DMS53 treated with DMSO at 0.1 percent for 48 hours (cell line): ENCODE results near the gene IL1RAPL1.
"Not testable (repeated sequence)": the region's sequence is repeated elsewhere in the genome, so short reads cannot be mapped to it uniquely, and the experiment has no call there.

ENCODE experiments used
- DNase-seq: peaks from one replicate; lab custom pipeline; 2025; ENCODE audit not compliant: unreplicated experiment; lab: John Stamatoyannopoulos, UW

IL1RAPL1 gene

DNA sequence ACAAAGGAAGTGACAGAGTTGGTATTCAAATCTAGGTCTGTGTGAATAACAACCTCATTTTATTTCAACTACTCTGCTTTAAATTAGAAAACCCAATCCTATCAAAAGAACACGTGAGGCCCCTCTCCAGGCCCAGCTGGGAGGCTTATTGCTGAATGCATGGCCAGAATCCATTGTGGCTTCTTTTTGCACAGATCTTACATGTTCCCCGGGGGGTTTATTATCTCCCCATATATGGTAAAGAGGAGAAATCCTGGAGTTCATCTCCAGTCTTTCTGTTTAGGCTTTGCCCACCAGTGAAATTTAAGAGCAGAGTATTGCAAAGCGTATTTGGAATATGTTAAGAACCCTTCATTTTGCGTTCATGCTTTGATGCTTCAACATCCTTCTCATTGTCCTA, 655.6 kb downstream of the IL1RAPL1 start:
- no peak for DNase-seq

DNA sequence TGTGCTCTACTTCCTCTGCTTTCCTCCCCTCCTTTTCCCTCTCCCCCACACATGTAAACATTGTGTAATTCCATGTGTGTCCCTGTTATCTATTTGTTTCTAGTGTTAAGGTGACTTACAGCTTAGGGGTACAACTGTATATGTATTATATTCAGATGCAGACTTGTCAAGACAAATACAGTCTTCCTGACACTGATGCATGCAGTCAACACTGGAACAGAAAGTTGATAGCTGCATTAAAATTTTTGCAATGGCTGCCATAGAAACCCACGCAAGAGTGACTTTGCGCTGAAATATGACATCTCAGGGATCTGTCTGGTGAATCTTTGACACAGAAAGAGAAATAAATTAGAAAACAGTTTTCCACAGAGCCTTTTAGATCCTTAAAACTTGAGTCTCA, 656.7 kb downstream of the IL1RAPL1 start:
- no peak for DNase-seq

DNA sequence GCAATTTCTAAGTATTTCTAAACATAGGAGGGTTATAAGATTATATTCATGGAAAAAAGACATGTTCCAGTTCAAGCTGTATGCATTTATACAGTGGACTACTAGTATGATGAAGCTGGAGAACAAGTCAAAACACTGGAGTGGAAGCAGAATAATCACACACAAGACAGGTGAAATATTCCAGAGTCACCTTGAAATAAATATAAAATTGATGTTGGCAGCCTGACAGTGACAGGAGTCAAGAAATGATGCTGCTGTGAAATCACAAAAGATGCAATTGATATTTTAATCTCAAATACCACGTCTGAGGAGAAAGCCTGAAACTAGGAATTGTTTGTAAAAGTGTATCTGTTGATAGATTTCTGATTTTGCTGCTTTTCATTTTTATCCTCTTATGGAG, 667.3 kb downstream of the IL1RAPL1 start:
- DNase-seq, result no peak

DNA sequence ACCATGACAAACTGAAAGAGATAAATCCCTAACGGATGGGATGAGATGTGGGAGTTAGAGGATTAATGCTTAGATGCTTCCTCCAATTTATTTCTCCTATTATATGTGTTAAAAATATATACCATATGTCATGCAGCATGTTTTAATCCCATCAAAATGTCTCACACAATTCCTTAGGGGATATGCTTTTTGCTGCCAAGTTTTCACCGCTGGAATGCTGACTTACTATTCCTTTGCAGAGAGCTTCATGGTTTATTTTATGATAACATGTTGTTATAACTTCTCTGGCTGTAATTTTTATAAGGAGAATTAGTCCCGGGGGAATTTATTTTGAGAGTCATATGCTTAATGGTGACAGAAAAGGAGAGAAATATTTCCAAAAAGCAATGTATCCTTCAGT, 670.3 kb downstream of the IL1RAPL1 start:
- no peak for DNase-seq

DNA sequence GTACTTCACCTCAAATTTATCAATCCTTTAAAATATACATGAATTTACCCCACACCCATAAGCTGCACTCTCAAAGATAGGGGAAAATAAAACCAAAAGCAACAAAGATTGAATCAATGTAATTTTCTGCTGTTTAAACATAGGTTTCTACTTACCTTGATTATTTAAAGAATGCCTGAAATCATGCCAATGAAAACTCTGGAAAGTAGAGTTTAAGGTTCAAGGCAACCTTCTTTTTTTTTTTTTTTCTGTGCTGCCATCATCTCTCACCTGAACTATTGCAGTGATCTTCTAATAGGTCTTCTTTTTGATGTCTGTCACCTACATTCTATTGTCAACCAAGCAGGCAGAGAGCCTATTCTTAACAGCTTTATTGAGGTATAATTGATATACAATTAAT, 682.1 kb downstream of the IL1RAPL1 start:
- DNase-seq, result no peak

DNA sequence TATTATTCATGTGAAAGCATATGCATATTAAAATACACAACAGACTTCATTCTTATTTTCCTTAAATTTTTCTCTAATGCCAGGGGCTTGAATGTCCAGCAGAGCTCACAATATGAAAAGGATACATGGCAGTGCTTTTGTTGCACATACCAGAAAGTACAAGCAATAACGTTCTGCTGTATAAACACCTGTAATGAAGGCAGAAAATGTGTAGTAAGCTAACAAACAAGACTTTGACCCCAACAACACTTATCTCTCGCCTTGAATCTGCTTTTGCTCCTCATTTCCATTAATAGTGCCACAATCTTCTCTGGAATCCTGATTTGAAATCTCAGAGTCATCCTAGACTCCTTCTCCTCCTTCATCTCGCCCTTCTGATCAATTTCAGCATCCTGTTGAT, 687.3 kb downstream of the IL1RAPL1 start:
- DNase-seq, result no peak

DNA sequence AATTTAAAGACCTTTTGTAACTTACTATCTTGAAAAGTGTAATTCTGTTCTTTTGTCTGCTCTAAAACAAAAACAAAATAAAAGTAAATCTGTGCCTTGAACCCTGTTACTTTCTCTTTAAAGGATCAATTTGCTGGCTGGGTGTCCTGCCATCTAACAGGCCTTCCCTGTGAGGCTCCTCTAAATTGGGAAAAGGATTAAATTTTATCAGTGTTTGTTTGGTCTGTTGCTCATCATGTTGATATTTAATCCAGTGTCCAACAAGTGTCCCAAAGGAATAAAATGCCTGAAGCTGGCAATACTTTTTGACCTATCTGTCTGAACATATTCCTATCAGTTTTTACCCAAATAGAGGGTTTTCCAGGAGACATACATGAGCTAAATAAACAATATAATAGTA, 688.7 kb downstream of the IL1RAPL1 start:
- no peak for DNase-seq

DNA sequence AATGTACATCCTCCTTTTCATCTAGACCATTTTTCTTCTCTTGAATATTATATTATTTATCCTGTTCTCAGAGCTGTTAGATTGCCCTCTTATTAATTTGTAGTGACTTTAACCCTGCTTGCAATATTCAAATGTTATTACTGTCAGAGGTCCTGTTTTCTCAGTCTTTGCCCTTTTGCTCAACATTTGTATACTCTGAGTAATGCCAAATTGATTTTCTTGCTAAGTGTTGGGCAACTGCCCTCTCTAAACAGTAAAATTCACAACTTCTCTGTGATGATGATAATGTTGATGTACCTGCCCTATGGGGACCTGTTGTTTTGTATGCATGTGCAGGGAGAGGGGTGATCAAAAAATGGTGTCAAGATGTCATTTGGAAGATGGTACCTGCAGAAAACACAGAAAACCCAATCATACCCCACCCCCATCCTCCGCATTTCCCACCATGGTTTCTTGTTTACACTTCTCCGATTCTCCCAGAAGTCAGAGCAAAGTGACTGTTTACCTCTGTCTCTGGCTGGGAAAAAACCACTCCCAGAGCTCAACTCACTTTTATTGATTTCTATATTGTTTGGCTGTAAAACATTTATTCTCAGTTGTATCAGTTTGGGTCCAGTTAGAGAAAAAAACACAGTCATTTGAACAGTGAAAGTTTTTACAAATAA, 694.0 kb downstream of the IL1RAPL1 start:
- no peak for DNase-seq

DNA sequence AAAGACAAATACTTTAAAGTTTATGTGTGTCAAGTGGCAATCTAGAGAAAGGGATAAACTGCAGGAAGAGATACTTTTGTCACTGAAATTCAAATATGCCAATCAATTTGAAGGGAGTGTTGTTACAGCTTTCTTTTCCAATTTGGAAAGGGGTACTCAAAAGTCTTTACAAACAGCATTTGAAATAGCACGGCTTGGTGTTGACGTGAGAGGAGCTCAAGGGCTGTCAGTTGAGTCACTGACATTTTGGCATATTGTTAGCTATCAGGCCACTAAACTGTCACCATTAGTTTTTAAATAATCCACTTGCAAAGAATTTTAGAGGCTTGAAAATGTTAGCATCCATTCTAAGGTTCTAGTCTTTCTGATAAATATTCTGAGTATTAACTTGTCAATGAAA, 698.4 kb downstream of the IL1RAPL1 start:
- DNase-seq, result no peak

DNA sequence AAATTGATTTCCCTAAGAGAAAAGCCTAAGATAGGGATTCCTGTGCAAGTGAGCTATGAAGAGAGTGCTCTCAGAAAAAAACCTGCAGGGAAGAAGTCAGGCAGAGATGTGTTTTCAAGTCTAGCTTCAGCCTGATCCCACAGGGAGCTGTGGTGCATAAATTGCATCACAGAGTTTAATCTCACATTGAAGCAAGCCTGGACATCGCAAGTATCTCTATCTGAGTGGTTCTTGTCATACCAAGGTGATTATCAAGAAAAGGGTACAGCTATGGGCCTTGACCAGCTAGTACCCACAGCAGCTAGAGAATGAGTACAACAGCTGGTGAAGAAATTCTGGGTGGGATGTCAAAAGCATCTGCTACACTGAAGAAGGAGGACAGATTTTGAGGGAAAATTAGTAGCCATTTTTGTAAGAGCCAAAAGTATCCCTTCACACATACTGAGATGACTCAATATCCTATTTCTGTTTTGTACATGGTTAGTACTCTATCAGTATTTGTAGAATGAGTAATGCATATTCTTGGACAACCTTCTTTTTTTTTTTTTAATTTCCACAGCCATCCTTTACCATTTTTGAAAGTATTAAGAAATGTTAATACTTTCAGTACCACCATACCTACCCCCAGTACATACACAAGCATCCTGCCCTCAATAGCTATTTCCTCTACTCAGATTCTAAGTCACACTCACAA, 708.9 kb downstream of the IL1RAPL1 start:
- no peak for DNase-seq

DNA sequence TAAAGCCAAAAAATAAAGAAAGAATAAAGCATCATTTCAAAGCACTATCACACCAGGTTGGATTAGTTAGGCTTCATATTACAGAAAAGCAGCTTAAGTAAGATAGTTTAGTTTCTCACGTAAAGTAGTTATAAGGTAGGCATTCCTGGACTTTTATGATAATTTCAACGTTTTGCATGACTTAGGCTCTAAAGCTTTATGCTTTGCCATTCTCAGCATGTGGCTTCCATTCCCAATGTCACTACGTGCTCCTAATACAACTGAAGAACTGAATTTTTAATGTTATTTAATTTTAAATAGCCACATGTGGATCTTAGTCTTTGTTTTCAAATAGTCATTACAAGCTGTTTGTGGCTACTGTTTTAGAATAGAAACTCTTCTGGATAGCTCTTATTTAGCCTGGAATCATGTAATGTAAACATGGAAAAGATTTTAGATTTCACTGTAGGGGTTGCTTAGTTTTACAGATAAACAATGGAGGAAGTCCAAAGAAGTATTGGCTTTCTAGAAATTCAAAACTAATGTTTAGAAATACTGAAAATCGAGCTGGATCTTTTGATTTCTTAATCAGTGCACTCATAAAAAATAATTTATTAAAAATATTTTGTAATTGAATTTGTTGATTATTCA, 710.0 kb downstream of the IL1RAPL1 start:
- DNase-seq, result no peak

DNA sequence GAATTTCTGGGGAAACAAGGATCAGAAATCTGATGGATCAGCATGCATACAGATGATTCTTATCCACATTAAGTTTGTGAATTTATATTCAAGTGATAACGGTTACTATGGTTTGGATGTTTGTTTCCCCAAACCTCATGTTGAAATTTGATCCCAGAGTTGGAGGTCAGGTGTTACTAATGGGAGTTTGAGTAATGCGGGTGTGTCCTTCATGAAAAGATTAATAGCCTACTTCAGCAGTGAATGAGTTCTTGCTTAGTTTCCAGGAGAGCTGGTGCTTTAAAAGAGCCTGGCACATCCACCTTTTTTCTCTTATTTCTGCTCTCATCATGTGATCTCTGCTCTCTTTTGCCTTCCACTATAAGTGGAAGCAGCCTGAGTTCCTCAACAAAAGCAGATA, 712.4 kb downstream of the IL1RAPL1 start:
- DNase-seq, result no peak

DNA sequence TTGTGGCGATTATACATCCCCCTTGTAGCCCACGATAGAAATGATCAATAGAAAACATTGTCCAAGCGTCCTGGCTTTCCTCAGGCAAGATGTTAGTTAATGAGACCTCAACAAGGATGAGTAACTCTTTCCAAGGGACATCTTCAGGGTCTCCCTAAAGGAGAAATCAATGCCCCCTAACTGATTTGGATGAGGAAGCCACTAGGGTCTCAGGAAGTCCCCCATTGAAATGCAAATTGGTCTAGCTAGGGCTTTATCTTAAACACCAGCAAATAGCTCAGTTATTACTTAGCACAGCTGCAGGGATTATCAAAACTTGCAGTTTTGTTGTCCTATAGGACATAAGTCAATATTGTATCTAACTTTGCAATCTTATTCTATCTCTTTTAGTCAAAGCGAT, 721.5 kb downstream of the IL1RAPL1 start:
- DNase-seq, result no peak

DNA sequence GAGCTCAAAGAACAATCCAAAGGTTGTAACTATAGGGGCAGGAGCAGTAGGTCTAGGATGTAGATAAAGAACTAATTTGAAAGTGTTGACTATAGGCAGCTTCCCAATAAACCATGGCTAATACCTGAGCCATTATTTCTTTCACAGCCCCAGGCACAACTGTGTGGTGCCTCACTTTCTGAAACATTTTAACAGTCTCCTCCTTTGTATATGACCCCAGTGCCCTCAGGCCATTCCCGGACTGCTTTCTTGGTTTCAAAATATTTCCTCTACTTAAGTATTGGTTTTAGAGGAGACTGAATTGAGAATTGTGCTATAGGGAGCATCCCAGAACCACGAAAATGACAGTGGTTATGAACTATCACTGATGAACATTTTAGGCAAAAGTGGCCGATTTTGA, 728.7 kb downstream of the IL1RAPL1 start:
- no peak for DNase-seq

DNA sequence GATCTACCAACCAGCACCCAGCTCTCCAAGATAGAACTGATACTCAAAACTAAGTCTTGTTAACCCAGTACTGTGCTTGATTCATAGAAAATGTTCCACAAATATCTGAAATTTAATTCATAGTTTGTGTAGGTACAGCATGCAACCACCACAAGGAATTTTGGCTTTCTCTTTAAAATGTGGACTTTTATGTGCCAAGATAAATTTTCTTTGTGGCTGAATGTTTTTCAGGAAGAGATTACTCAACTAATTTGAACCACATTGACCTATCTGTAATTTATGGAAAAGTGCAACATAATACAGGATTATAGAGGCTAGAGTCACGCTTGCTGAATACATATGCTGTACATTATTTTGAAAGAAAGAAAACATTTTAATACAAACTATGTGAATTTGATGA, 730.8 kb downstream of the IL1RAPL1 start:
- no peak for DNase-seq

DNA sequence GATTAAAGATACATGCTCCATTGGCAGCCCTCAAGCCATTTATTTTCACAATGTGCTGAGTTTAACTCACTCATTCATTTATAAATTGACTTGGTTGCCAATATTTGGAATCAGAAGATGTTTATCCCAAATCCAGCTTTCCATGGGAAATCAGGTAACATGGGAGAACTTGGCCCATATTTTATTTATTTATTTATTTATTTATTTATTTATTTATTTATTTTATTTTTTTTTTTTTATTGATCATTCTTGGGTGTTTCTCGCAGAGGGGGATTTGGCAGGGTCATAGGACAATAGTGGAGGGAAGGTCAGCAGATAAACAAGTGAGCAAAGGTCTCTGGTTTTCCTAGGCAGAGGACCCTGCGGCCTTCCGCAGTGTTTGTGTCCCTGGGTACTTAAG, 745.2 kb downstream of the IL1RAPL1 start:
- DNase-seq, result not testable (repeated sequence)

DNA sequence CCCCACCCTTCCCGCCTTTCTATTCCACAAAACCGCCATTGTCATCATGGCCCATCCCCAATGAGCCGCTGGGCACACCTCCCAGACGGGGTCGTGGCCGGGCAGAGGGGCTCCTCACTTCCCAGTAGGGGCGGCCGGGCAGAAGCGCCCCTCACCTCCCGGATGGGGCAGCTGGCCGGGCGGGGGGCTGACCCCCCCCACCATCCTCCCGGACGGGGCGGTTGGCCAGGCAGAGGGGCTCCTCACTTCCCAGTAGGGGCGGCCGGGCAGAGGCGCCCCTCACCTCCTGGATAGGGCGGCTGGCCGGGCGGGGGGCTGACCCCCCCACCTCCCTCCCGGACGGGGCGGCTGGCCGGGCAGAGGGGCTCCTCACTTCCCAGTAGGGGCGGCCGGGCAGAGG, 745.8 kb downstream of the IL1RAPL1 start:
- DNase-seq, result not testable (repeated sequence)

DNA sequence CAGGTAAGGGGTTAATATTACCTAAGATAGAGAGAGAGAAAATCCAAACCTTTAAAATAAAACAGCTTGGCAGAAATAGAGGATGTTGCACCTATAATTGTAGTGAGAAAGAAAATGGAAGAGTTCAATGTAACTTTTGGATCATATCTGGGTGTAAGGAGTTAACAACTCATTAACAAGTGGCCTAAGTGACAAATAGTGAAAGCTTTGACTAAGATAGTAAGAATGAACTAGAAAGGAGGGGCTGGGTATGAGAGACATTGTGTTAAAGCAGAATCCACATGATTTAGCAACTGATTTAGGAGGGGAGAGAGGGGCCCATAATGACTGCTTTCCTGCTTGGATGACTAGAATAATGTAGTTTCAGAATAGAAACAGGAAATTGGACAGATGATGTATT, 761.0 kb downstream of the IL1RAPL1 start:
- DNase-seq, result no peak

DNA sequence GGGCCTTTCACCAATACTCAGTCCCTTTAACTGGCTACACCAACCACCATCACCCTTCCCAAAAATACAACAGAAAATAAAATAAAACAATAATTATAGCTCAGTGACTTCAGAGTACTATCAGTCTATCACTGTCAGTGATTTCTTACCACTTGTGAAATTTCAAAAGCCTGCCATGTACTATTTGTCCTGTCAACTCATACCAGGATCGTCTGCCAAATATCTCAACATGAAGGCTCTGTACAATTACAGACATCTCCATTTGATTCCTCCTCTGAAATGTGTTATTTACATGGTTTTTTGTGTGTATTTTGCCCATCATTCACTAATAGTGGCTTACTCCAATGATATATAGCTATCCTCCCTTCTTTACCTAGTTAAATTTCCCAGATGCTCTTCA, 772.0 kb downstream of the IL1RAPL1 start:
- DNase-seq, result no peak

DNA sequence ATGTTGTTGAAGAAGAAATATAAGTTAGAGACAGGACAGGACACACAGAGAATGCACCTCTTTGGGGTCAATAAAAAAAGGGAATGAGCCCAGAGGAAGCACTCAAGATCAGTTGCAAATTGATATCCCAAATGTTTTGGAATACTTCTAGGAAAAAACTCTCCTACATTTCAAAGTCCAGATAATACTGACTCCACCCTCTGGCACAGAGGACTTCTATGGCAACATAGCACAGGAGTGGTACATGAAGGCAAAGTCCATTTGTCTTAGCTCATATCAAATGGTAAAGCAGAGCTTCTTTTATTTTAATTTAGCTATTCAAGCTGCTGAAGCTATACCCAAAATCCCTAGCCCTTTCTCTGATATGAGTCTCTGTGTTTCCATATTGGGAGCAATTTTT, 787.5 kb downstream of the IL1RAPL1 start:
- DNase-seq, result not testable (repeated sequence)

DNA sequence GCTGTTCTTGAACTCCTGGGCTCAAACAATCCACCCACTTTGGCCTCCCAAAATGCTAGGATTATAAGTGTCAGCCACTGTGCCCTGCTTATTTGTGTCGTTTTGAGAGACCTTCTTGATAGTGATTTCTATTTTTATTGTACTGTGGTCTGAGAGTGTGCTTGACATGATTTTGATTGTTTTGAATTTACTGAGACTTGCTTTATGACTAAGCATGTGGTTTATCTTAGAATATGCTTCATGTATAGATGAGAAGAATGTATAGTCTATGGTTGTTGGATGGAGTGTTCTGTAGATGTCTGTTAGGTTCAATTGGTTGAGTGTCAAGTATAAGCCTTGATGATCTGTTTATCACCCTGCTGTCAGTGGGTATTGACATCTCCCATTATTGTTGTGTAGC, 789.3 kb downstream of the IL1RAPL1 start:
- no peak for DNase-seq

DNA sequence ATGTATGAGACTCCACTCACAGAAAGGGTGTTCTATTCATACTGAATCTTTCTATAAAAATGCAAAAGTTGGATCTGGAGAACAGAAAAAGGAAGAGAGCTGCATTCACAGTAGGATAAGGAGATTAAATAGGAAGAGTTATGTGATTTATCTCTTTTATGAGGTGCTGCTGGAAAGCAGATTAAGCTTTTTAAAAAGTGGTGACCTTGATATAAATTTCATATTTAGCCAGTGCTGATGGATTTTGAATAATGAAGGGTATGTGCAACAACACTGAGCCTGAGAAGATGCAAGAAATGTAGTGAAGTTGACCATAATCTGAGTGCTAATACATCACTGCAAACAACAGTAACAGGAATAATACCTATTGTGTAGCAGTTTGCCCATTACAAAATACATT, 795.6 kb downstream of the IL1RAPL1 start:
- no peak for DNase-seq

DNA sequence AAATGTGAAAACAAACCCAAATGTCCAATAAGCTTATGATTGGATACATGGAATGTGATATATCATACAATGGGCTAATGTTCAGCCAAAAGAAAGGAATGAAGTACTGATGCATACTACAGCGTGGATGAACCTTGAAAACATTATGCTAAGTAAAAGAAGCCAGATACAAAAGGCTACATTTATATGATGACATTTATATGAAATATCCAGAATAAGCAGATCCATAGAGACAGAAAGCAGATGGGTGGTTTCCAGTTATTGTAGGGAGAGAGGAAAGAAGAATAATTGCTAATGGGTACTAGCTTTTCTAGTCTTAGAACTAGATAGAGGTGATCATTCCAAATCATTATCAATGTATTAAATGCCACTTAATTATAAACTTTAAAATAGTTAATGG, 801.3 kb downstream of the IL1RAPL1 start:
- DNase-seq, result no peak
